ENCODE data around the gene XXYLT1.

Gene XXYLT1

DNA sequence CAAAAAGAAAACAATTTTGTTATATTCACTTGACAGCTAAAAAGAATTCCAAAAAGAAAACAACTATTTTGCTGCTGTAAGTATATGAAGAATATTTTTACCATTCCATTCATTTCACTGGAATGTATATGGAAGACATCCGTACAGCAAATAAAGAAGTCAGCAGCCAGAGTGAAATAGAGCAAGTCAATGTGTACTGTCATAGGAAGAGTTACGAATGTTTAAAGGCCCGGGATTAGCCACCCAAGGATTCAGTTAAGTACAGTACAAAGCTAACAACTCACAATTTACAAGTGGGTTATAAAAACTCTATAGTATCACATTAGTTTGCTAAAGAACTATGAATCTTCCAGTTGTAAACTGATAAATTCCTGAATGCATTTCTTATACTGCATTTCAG, 14.4 kb upstream of the XXYLT1 start:
- no peak for FAIRE-seq
- no peak for DNase-seq (ENCODE audit: insufficient read length)
- no peak for TF ChIP-seq POLR2A (IDR thresholded peaks at IDR 0.05; ENCODE audit: low read depth, low read length)
- no peak for TF ChIP-seq TAF1 (IDR thresholded peaks at IDR 0.05; ENCODE audit: borderline replicate concordance, low read depth, low read length)
- no peak for TF ChIP-seq POLR2AphosphoS5 (IDR thresholded peaks at IDR 0.05; ENCODE audit: low read depth, low read length)

GRCh38 chr3:195284842-195285241, 13.9 kb upstream of the XXYLT1 start:
- FAIRE-seq, result no peak
- DNase-seq (ENCODE audit: insufficient read length), result no peak
- no peak for TF ChIP-seq TAF1 (IDR thresholded peaks at IDR 0.05; ENCODE audit: borderline replicate concordance, low read depth, low read length)
- no peak for TF ChIP-seq POLR2AphosphoS5 (IDR thresholded peaks at IDR 0.05; ENCODE audit: low read depth, low read length)
- no peak for TF ChIP-seq POLR2A (IDR thresholded peaks at IDR 0.05; ENCODE audit: low read depth, low read length)

GRCh38 chr3:195282961-195283360, 12.0 kb upstream of the XXYLT1 start:
- DNase-seq (ENCODE audit: insufficient read length) (no peak), FAIRE-seq (no peak)
- TF ChIP-seq TAF1 (IDR thresholded peaks at IDR 0.05; ENCODE audit: borderline replicate concordance, low read depth, low read length) (no peak), POLR2AphosphoS5 (IDR thresholded peaks at IDR 0.05; ENCODE audit: low read depth, low read length) (no peak), POLR2A (IDR thresholded peaks at IDR 0.05; ENCODE audit: low read depth, low read length) (no peak)

DNA sequence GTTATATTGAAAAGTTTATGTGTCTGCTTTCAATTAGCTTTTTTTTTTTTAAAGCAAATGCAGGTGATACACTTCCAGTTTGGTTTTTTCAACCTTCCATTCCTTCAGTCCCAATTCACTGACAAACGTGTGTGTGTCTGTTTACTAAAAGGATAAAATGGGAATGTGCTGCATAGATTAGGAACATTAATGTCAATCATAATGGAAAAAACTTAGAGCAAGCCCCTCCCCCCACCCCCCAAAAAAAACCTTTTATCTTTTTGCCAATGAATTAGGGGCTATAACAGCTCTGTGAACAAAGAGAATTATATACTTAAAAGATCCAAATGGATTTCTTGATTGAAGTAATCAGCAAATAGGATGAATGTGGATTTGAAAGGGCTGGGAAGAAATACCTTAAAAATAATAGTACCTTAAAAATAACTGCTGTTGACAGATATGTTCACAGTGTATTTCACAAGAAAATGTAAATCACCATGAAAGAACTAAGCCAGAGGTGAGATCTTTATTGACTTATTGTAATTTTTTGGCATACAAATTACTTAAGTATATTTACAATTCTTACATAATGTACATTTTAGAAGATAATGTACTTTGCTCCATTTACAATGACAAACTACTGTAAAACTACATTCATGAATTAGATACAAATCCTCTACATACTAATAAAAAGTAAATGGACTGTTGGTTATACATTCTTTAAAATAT, 3.5 kb upstream of the XXYLT1 start:
- no peak for TF ChIP-seq TAF1 (IDR thresholded peaks at IDR 0.05; ENCODE audit: borderline replicate concordance, low read depth, low read length)
- no peak for TF ChIP-seq POLR2AphosphoS5 (IDR thresholded peaks at IDR 0.05; ENCODE audit: low read depth, low read length)
- no peak for TF ChIP-seq POLR2A (IDR thresholded peaks at IDR 0.05; ENCODE audit: low read depth, low read length)
- no peak for FAIRE-seq
- DNase-seq (ENCODE audit: insufficient read length), result no peak

DNA sequence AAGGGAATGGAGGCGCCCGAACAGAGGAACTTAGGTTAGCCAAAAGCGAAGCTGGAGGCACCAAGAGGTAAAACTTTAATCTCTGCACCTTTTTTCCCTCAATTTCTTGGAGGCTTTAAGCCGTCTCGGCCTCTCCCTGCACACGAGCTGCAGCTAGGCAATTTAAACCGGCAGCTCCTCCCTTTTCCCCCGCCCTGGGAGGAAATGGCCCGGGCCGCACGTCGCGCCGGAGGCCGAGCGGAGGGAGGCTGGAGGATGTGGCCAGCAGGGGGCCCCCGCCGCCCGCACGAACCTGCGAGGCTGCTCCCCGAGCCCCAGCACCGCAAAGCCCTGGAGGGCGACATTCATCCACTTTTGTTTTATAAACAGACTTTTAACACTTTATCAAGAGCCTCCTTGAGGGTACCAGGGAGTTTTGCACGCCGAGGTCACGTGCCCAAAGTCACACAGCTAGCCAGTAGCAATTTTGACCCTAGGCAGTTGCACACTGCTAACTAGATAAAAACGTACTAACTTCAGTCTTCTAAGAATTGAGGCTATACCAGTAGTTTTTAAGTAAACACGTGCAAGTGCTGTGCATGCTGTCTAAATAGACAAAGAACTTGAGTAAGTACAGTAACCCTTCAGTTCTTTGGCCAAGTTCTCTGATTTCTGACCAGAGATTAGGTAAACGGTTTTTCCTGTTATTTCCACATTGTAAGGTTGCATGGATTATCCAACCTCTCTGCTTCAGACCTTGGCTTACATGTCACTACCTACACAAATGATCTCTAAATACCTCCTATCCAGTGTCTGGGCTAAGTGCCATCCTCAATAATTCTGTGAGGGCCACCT, 668 bp upstream of the XXYLT1 start:
- DNase-seq (ENCODE audit: insufficient read length), result peak; percentile 78
- TF ChIP-seq POLR2A (IDR thresholded peaks at IDR 0.05; ENCODE audit: low read depth, low read length), result no peak
- TF ChIP-seq POLR2AphosphoS5 (IDR thresholded peaks at IDR 0.05; ENCODE audit: low read depth, low read length), result no peak
- no peak for TF ChIP-seq TAF1 (IDR thresholded peaks at IDR 0.05; ENCODE audit: borderline replicate concordance, low read depth, low read length)

DNA sequence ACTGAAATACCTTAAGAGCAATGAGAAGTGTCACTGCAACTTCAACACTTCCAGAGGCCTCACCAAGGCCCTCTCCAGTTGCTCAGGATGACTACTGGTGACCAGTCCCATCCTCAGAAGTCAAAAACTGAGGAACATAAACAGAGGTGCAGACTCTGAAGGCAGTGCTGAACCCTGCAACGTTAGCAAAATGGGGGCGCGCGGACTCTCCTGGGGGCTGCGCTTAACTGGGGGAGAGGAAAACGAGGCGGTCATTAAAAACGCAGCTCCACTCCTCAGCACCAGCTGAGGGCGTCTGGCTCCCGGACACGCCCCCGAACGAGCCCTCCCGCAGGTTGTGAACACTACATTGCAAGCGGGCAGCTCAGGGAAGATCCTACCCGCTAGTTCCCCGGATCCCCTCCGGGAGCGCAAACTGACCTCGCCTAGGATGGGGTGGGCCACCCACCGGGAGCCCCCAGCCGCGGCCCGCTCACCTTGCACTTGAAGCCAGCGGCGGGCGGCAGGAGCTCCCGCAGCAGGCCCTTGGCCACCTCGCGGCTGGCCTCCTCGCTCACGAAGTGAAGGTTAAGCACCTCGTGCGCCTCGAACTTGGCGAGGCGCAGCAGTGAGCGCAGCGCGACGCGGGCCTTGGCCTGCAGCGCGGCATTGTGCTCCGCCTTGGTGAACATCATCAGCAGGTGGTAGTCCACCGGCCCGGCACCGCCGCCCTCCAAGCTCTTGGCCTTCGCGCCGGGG, 711 bp downstream of the XXYLT1 start:
- TF ChIP-seq POLR2A (IDR thresholded peaks at IDR 0.05; ENCODE audit: low read depth, low read length) (no peak), POLR2AphosphoS5 (IDR thresholded peaks at IDR 0.05; ENCODE audit: low read depth, low read length) (0 out of 2 replicates have a peak, but pooled peaks have one; percentile 0), TAF1 (IDR thresholded peaks at IDR 0.05; ENCODE audit: borderline replicate concordance, low read depth, low read length) (no peak)
- DNase-seq (ENCODE audit: insufficient read length) (no peak), FAIRE-seq (no peak)

More for the DNA sequence above, 668 bp upstream of the XXYLT1 start:
- FAIRE-seq, result peak; percentile 82

- no peak for DNase-seq (ENCODE audit: insufficient read length)
- no peak for FAIRE-seq
- TF ChIP-seq TAF1 (IDR thresholded peaks at IDR 0.05; ENCODE audit: borderline replicate concordance, low read depth, low read length) (no peak), POLR2AphosphoS5 (IDR thresholded peaks at IDR 0.05; ENCODE audit: low read depth, low read length) (no peak), POLR2A (IDR thresholded peaks at IDR 0.05; ENCODE audit: low read depth, low read length) (no peak)
Observed at GRCh38 chr3:195269375-195270078, 1.4 kb downstream of the XXYLT1 start.

- TF ChIP-seq POLR2AphosphoS5 (IDR thresholded peaks at IDR 0.05; ENCODE audit: low read depth, low read length) (no peak), POLR2A (IDR thresholded peaks at IDR 0.05; ENCODE audit: low read depth, low read length) (no peak), TAF1 (IDR thresholded peaks at IDR 0.05; ENCODE audit: borderline replicate concordance, low read depth, low read length) (no peak)
- DNase-seq (ENCODE audit: insufficient read length) (no peak), FAIRE-seq (no peak)
Observed at GRCh38 chr3:195268576-195269309, 2.2 kb downstream of the XXYLT1 start.

GRCh38 chr3:195267096-195267495, 3.9 kb downstream of the XXYLT1 start:
- DNase-seq (ENCODE audit: insufficient read length) (no peak), FAIRE-seq (no peak)
- TF ChIP-seq POLR2AphosphoS5 (IDR thresholded peaks at IDR 0.05; ENCODE audit: low read depth, low read length) (no peak), POLR2A (IDR thresholded peaks at IDR 0.05; ENCODE audit: low read depth, low read length) (no peak), TAF1 (IDR thresholded peaks at IDR 0.05; ENCODE audit: borderline replicate concordance, low read depth, low read length) (no peak)

DNA sequence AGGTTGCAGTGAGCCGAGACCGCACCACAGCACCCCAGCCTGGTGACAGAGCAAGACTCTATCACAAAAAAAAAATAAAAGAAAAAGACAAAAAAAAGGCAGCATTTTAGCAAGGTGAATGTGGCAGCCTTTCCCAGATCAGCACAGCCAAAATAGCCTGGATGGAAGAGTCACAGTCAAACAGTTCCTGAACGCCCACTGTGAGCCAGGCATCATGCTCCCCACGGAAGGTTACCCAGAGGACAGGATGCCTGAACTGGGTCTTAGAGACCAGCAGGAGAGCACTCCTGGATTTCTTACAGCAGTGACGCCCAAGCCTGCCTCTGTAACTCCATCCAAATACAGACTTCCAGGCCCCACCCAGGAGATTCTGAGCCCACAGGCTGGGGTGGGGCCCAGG, 4.5 kb downstream of the XXYLT1 start:
- DNase-seq (ENCODE audit: insufficient read length), result no peak
- TF ChIP-seq POLR2A (IDR thresholded peaks at IDR 0.05; ENCODE audit: low read depth, low read length), result no peak
- no peak for TF ChIP-seq TAF1 (IDR thresholded peaks at IDR 0.05; ENCODE audit: borderline replicate concordance, low read depth, low read length)
- no peak for TF ChIP-seq POLR2AphosphoS5 (IDR thresholded peaks at IDR 0.05; ENCODE audit: low read depth, low read length)
- no peak for FAIRE-seq
